GM23248 (cell line): ENCODE data around the gene GMPPA. TPM values are rescaled to one million over a fixed set of nuclear protein-coding genes. Genes with fewer than 3 reads are reported as not detected.

Source experiments
- DNase-seq: peaks from one replicate; pipeline ENCODE4 v3.0.0-alpha.2; 2015
- H2AFZ ChIP-seq: fragments of 200-600 bp; sonication (generic); 2 replicates; pipeline ENCODE4 v1.6.1; 2016; ENCODE audit warnings: antibody characterized with exemption
- H3F3A ChIP-seq: fragments of 200-600 bp; sonication (generic); 2 replicates; pipeline ENCODE4 v1.6.1; 2016; ENCODE audit warnings: mild to moderate bottlenecking, antibody characterized with exemption, mixed run types; ENCODE audit not compliant: insufficient read depth
- H3K27ac ChIP-seq: fragments of 200-600 bp; sonication (generic); 2 replicates; pipeline ENCODE4 v1.5.1; 2016; ENCODE audit warnings: mild to moderate bottlenecking
- H3K27me3 ChIP-seq: fragments of 200-600 bp; sonication (generic); replicated peaks from 2 replicates; pipeline ENCODE4 v1.6.1; 2016; ENCODE audit warnings: mild to moderate bottlenecking; ENCODE audit not compliant: insufficient read depth
- H3K36me3 ChIP-seq: fragments of 200-600 bp; sonication (generic); 2 replicates; pipeline ENCODE4 v1.6.1; 2016; ENCODE audit warnings: low read depth, mild to moderate bottlenecking
- H3K4me1 ChIP-seq: fragments of 200-600 bp; sonication (generic); 2 replicates; pipeline ENCODE4 v1.6.1; 2016; ENCODE audit warnings: mild to moderate bottlenecking; ENCODE audit not compliant: insufficient read depth
- H3K4me2 ChIP-seq: fragments of 200-600 bp; sonication (generic); one replicate; pipeline ENCODE4 v1.6.1; 2016; ENCODE audit warnings: mild to moderate bottlenecking; ENCODE audit not compliant: unreplicated experiment
- H3K4me3 ChIP-seq: fragments of 200-600 bp; sonication (generic); 2 replicates; pipeline ENCODE4 v1.5.1; 2016; ENCODE audit warnings: mild to moderate bottlenecking
- H3K79me2 ChIP-seq: fragments of 200-600 bp; sonication (generic); 2 replicates; pipeline ENCODE4 v1.6.1; 2016; ENCODE audit warnings: mild to moderate bottlenecking; ENCODE audit not compliant: insufficient read depth
- H3K9ac ChIP-seq: fragments of 200-600 bp; sonication (generic); 2 replicates; pipeline ENCODE4 v1.6.1; 2016; ENCODE audit warnings: mild to moderate bottlenecking
- H3K9me2 ChIP-seq: fragments of 200-600 bp; sonication (generic); 2 replicates; pipeline ENCODE4 v1.6.1; 2016; ENCODE audit warnings: mixed run types, mild to moderate bottlenecking, moderate library complexity; ENCODE audit not compliant: insufficient read depth
- H3K9me3 ChIP-seq: fragments of 200-600 bp; sonication (generic); one replicate; pipeline ENCODE4 v1.6.1; 2017; ENCODE audit warnings: low read depth
- H4K20me1 ChIP-seq: fragments of 200-600 bp; sonication (generic); 2 replicates; pipeline ENCODE4 v1.6.0; 2016; ENCODE audit not compliant: insufficient read depth
- EZH2 ChIP-seq: fragments of 200-600 bp; sonication (generic); IDR thresholded peaks from 2 replicates; pipeline ENCODE4 v1.6.1; 2018; ENCODE audit warnings: antibody characterized with exemption, mild to moderate bottlenecking; ENCODE audit not compliant: insufficient read depth, poor library complexity, severe bottlenecking
- EZH2phosphoT487 ChIP-seq: fragments of 200-600 bp; sonication (generic); IDR thresholded peaks from 2 replicates; pipeline ENCODE4 v1.6.1; 2018; ENCODE audit warnings: antibody characterized with exemption, moderate library complexity, mild to moderate bottlenecking, low read depth; ENCODE audit not compliant: insufficient read depth
- WGBS, 2 experiments: methylation state at CpG; one replicate each; pipeline ENCODE4 v1.1.6; 2015 to 2017; ENCODE audit warnings: low lambda C conversion rate in 2 of 2, low coverage in 1 of 2; ENCODE audit errors: missing lambda C conversion rate in 2 of 2; 5-methylcytosine and 5-hydroxymethylcytosine counted together
- in situ Hi-C: fragments of 300-500 bp; cut with MboI; formaldehyde crosslinking; loops from 2 replicates; pipeline ENCODE4 v1.15.0; 2020
- polyA plus RNA-seq: library from polyadenylated mRNA; unstranded; fragments of >200 nt; fragmentation: Nextera tagmentation; extraction: Ambion mirVana; gene quantifications from 2 replicates; pipeline ENCODE4 v1.2.1, GENCODE V29; 2016
- total RNA-seq: library from RNA; depleted of rRNA; stranded (reverse); fragments of >200 nt; shearing (Covaris generic); gene quantifications from 2 replicates; pipeline ENCODE4 v1.2.3, GENCODE V29; 2014; rRNA removed

Gene GMPPA
- 60.6 and 72.2 TPM in 2 replicates for total RNA-seq
- 64.4 and 65.6 TPM in 2 replicates for polyA plus RNA-seq

DNA sequence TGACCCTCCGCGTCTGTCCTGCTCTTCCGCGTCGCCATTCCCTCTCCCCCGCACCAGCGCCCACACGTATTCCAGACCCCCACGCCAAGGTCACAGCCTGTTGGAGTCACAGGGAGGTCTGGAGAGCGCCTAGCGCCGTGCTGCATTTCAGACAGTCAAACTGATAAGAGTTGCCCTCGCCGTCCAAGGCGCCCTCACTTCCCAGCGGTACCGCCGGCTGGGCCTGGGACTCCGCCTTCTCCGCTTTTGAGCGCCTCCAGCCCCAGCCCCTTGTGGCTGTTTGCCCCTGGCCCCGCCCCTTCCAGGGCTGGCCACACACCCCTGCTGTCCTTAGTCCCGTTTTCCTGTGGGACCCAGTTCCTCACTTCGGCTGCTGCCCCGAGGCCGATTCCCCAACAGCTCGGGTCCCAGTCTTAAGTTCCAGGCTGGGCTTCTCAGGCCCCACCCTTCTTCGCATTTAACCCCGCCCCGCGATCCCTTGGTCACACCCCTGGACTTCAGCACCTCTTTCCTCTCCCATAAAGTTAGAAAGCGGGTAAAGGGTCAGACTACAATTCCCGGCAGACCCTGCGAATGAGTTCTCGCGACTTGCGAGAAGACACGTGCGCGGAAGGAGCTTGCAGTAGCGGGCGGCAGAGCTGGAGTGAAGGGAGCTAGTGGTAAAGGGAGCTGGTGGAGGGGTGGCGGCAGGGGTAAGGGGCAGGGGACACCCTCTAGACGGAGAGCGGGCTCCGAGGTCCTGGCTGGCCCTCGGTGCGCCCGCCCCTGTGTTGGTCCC lies at the start of gene GMPPA:
Gene GMPPA (plus strand): TSS at position 612 of the 778 bp plus-strand sequence. CDS start 1,085 bp downstream, outside the sequence.
- Histone ChIP-seq H3K4me2 (peak within 1 kb of the TSS; percentile 95), H3K27me3 (no peaks in the 10 kb centered on the region), H3K9me2 (no peaks in the 10 kb centered on the region), H3K4me1 (peaks cover 13% of the 10 kb centered on the region), H3K4me3 (peak within 1 kb of the TSS; percentile 97), H4K20me1 (no peaks in the 10 kb centered on the region), H3K79me2 (peaks cover 26% of the 10 kb centered on the region), H3F3A (no peaks in the 10 kb centered on the region), H3K27ac (peak within 1 kb of the TSS; percentile 81), H3K9me3 (no peaks in the 10 kb centered on the region), H3K36me3 (peaks cover 2% of the 10 kb centered on the region; the same call in 1 of the 2 replicates), H3K9ac (peak within 1 kb of the TSS; percentile 99), H2AFZ (peak within 1 kb of the TSS; percentile 93)
- WGBS, 2 experiments: 1% methylated on average over 33 to 48 of the region's 49 CpGs
- in situ Hi-C loops: no loop called here
- peak; percentile 99 for DNase-seq
- no peak for TF ChIP-seq EZH2
- TF ChIP-seq EZH2phosphoT487: no peak

GRCh38 chr2:219449609-219450008 lies 49.1 kb upstream of the GMPPA start:
- peaks cover 18% of the 10 kb centered on the region for H3F3A ChIP-seq
- H3K4me3 ChIP-seq: no peak overlapping the region
- in situ Hi-C loops: no loop called here
- H3K27ac ChIP-seq: 0 out of 2 replicates have a peak overlapping the region, but pooled peaks have one; percentile 9
- no peak for DNase-seq
- no peak overlapping the region for H3K4me2 ChIP-seq
- no peak overlapping the region for H3K9ac ChIP-seq
- H4K20me1 ChIP-seq: no peaks in the 10 kb centered on the region
- TF ChIP-seq EZH2 (no peak), EZH2phosphoT487 (no peak)
- H3K4me1 ChIP-seq: peaks cover 47% of the 10 kb centered on the region
- no peak overlapping the region for H2AFZ ChIP-seq
- no peaks in the 10 kb centered on the region for H3K9me3 ChIP-seq
- 0 out of 2 replicates have a peak, but pooled peaks cover 4% of the 10 kb centered on the region for H3K36me3 ChIP-seq
- no peaks in the 10 kb centered on the region for H3K27me3 ChIP-seq
- H3K79me2 ChIP-seq: no peaks in the 10 kb centered on the region
- H3K9me2 ChIP-seq: no peaks in the 10 kb centered on the region
- WGBS, 2 experiments: 87 to 88% methylated on average over 5 of the region's 5 CpGs

DNA sequence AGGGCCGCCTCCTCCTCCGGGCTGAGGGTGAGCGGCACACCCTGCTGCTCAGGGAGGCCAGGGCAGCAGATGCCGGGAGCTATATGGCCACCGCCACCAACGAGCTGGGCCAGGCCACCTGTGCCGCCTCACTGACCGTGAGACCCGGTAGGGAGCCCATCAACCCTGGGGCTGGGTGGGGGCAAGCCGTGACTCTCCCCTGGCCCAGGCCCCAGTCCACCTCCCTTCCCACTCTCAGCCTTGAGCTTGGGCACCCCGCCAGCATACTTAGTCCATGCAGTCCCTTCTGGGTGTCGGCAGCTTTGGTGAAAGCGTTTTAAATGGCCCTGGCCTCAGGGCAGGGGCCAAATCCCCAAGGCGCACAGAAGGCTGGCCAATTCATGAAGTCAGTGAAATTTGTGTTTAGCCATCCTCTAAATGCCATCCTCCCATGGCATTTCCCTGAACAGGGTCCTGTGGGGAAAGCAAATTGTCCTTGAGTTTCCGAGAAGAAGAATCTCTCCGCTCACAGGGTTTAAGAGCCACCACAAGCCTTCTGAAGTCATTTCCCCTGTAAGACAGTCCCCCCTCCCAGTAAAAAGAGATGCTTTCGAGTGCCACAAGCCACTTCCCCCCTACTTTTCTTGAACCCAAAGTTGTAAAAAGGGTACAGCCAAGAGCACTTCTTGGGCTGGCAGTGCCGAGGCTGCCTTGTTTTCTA lies 46.9 kb upstream of the GMPPA start:
- 85 to 88% methylated on average over 15 to 17 of the region's 18 CpGs for WGBS, 2 experiments
- H2AFZ ChIP-seq: no peak overlapping the region

More for the DNA sequence above, 46.9 kb upstream of the GMPPA start:
- Histone ChIP-seq H3K4me2 (no peak overlapping the region), H3K27ac (peak overlapping the region; percentile 86), H3K36me3 (0 out of 2 replicates have a peak, but pooled peaks cover 4% of the 10 kb centered on the region), H3K9ac (no peak overlapping the region), H4K20me1 (no peaks in the 10 kb centered on the region), H3K9me2 (no peaks in the 10 kb centered on the region), H3F3A (peaks cover 18% of the 10 kb centered on the region), H3K4me3 (no peak overlapping the region), H3K79me2 (no peaks in the 10 kb centered on the region), H3K4me1 (peaks cover 40% of the 10 kb centered on the region), H3K9me3 (no peaks in the 10 kb centered on the region), H3K27me3 (no peaks in the 10 kb centered on the region)
- TF ChIP-seq EZH2phosphoT487: no peak
- TF ChIP-seq EZH2: no peak
- no peak for DNase-seq
- in situ Hi-C loops: no loop called here
